ENCODE results near the gene KAT6B.

The KAT6B gene

GRCh38 chr10:74991435-74991834 lies 165.0 kb downstream of the KAT6B start:
- DNase-seq: no peak

- DNase-seq: no peak
Observed at GRCh38 chr10:74992068-74992467, 165.7 kb downstream of the KAT6B start.

DNA sequence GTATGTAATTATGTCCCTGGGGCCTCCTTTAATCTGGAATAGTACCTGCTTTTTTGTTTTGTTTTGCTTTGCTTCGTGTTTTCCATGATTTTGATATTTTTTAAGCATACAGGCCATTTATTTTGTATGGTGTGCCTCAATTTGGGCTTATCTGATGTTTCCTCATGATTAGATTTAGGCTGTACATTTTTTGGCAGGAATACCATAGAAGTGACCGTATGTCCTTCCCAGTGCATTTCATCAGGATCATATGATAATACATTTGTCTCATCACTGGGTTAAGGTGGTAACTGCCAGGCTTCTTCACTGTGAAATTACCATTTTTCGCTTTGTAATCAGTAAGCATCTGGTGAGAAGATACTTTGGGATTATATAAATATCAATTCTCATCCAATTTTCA lies 167.2 kb downstream of the KAT6B start:
- no peak for DNase-seq

DNA sequence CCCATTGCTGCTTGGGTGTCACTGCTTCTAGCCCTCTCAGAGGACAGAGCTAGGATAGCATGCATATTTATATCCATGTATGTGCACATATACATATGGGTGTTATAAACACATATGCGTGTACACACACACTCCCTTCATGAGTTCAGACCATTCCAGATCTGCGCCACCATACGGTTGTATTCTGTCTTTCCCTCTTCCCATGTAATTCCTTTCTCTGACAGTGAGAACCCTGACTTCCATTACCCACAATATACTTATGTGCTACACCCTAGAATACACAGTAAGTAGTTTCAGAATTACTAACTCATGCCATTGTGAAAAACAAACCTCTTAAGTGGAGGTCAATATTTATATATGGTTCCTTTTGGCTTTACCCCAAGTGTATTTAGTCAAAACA lies 168.5 kb downstream of the KAT6B start:
- no peak for DNase-seq

- DNase-seq: no peak
Observed at GRCh38 chr10:74995806-74996205, 169.4 kb downstream of the KAT6B start.

GRCh38 chr10:74997163-74997562 lies 170.8 kb downstream of the KAT6B start:
- DNase-seq: no peak

GRCh38 chr10:75000748-75001321 lies 174.4 kb downstream of the KAT6B start:
- DNase-seq: no peak

GRCh38 chr10:75001715-75002350 lies 175.4 kb downstream of the KAT6B start:
- no peak for DNase-seq

GRCh38 chr10:75002351-75002725 lies 175.9 kb downstream of the KAT6B start:
- DNase-seq: no peak

DNA sequence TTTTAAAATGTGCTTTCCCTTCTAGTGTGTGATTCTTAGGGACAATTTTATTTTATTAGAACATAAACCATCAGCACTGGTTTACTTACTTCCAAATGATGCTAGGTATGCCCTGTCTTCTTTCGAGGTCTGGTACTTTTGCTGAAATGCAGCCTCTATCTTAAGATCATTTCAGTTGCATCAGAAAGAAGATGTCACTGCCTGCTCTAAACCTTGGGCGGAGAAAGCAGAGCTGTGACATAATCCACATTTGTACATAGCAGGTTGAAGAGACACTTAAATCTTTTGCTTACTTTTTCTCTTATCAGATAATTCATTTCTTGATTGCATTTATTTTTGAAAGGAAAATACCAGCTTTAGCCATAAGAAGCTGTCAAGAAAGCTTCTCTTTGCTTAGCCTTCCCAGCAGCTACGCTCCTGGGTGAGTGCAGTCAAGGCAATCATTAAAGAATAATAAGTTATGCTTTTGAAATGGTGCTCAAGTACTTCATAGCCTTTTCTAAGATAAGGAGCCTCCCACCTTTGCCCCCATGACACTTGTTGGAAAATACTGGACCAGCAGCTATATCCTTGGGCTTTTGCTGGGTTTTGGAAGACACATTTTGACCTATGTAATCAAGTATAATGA lies 176.7 kb downstream of the KAT6B start:
- DNase-seq: no peak

DNA sequence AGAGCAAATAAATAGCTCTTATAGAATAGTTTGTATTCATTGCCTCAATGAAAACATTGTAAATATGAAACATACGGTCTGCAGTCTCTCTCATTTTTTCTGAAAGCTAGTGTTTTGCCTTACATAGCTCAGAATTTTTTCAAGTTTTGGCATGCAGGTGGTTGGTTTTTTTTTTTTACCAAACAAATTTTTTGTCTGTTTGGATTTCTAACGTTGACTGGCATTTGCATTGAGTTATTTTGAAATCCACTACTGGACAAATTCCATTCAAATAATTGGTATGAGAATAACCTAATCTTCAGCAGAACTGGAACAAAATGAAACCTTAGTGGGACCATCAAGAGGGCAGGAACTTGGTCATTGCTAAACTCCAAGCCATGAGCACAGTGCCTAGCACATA lies 177.5 kb downstream of the KAT6B start:
- no peak for DNase-seq

- DNase-seq: no peak
Observed at GRCh38 chr10:75007646-75008045, 181.2 kb downstream of the KAT6B start.

DNA sequence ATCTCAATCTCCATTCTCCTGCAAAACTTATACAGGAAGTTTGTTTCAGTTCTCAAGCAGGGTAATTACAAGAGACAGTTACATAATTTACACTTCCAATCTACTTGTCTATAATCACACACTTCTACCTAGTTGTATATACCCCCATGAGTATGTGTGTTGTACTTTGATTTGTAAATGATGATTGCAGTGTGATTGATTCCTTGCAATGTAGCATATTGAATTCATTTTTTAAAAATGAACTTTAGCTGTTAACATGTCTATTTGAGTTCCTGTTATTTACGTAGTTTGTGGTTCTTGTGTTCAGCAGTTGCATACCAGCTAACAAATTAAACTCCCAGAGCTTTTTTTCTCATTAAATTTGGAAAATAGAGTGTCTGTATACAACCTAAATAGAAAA lies 182.6 kb downstream of the KAT6B start:
- DNase-seq: no peak

DNA sequence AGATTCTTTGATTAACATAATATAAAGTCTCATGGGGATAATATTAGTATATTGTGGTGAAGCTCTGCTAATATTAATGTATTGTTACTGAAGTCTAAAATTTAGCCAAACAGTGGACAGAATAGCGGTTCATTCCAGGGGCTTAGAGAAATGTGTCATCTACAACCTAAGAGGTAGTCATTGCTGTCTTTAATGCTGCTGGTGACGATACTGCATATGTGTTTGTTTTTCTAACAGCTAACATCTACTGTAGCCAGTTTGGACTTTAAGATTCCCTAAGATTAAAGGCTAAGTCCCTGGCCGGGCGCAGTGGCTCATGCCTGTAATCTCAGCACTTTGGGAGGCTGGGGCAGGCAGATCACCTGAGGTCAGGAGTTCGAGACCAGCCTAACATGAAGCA lies 183.0 kb downstream of the KAT6B start:
- DNase-seq: no peak

GRCh38 chr10:75010373-75010772 lies 184.0 kb downstream of the KAT6B start:
- DNase-seq: no peak

- no peak for DNase-seq
Observed at GRCh38 chr10:75011221-75011620, 184.8 kb downstream of the KAT6B start.

GRCh38 chr10:75012471-75012870 lies 186.1 kb downstream of the KAT6B start:
- no peak for DNase-seq

- no peak for DNase-seq
Observed at GRCh38 chr10:75013007-75013406, 186.6 kb downstream of the KAT6B start.

GRCh38 chr10:75013522-75013921 lies 187.1 kb downstream of the KAT6B start:
- no peak for DNase-seq

DNA sequence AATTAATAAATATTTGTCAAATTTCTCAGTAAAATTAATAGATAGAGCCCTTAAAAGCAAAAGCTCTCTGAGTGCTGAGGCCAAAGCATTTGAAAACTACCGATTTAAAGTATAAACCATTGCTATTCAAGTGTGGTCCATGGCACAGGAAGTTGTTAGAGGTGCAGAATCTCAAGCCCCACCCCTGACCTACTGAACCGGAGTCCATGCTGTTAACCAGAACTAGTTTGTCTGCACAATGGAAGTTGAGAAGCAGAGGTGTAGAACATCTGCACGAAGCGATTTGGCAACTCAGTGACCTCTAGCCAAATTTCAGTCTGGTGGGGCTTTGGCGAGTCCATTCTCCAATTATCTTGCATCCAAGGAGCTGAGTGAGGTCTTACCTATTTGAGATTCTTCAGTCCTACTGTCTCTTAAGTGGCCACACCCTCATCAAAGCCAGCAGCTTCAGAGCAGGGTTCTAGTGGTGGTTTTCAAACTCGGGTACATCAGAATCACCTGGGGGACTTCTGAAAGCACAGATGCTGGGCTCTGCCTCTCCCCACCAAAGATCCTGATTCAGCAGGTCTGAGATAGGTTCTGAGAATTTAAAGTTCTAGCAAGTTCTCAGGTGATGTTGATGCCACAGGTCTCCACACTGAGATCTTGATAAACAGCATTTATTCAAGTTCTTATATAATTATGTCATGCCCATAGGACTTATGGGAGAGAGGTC lies 188.3 kb downstream of the KAT6B start:
- no peak for DNase-seq

DNA sequence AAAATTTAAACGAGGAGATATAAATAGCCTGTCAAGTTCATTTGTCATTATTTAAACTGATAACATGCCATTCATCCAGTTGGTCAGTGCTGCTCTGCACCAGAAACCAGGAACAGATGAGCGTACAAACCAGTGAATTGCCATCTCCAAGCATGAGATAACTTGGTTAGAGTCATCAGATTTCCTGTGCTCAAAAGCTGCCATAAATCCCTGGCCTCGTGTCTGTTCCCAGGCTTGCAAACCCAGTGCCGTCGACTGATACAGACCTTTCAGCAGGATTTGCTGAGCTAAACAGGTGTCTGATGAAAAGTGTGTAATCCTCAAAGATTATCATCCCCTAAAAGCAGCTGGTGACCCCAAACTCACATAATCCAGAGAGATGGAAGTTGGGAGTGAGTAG lies 189.0 kb downstream of the KAT6B start:
- DNase-seq: no peak

DNA sequence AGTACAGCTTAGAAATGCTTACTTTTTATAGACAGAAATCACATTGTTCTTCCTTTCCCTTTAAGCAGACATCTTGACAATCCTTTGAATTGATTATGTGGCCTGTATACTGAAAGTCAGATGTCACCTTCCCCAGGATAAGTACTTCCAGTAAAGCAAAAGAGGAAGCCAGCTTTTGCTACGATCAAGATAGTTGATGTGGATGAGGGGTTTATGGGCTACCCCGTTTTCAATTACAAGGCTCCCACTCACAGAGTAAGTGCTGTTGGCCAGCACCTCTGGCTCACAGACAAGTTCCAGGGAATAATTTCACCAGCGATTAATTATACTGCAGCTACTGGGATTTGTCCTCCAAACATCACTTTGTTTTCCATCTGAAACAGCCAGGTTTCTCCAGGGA lies 189.9 kb downstream of the KAT6B start:
- no peak for DNase-seq

GRCh38 chr10:75018251-75018650 lies 191.9 kb downstream of the KAT6B start:
- no peak for DNase-seq

DNA sequence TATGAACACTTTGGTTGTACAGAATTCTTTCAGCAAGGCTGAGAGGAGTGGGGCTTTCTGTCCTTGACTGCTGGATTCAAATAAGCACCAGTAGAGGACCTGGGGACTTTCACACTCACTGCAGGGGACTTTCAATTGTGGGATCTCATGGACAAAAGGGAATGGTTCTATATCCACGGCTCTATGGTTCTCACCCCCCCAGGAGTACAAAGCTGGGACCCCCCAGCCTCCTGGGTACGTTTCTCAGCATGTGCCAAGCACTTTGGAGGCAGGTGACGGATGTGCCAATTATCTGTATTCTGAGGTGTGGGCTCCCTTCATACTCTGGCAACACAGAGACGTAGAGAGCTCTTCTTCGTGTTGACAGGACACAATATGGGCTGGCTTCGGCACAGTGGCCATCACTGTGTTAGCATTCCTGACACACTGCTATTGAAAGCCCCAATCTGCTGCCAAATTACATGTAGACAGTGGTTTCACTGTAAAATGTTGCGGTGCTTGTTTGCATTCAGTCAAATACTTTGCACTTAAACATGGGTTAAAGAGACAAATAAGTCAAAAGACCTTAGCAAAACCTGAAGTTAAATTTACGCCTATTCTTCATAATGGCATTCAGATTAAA lies 192.4 kb downstream of the KAT6B start:
- DNase-seq: no peak

All from T1000 (cell line).